ENCODE data around the gene CEP295NL.

Gene CEP295NL

DNA sequence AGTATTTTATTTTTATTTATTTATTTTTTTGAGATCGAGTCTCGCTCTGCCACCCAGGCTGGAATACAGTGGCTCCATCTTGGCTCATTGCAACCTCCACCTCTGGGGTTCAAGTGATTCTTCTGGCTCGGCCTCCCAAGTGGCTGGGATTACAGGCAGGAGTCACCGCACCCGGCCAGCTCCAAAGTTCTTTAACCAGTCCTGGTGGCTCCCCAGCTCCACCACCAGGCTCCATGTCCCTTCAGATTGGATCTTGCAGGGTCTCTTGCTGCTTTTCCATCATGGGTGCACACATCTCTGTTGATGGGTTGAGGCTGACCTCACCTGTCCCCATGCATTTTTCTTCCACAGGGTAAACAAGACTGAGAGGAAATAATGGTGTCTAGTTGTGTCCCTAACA lies 54.0 kb downstream of the CEP295NL start:
- H3K36me3 ChIP-seq (ENCODE audit: insufficient read depth, low read length), result no peaks in the 10 kb centered on the region
- DNase-seq (ENCODE audit: low read depth, low spot score), result no peak
- TF ChIP-seq EZH2 (IDR thresholded peaks at IDR 0.05) (no peak), POLR2AphosphoS5 (IDR thresholded peaks at IDR 0.05; ENCODE audit: borderline replicate concordance, low read depth, low read length) (no peak), FOXP2 (optimal IDR thresholded peaks at IDR 0.05; ENCODE audit: control extremely low read depth, extremely low read length, insufficient read depth) (no peak)
- H3K27ac ChIP-seq, result no peak overlapping the region
- no peak overlapping the region for H3K4me3 ChIP-seq
- H3K9ac ChIP-seq (ENCODE audit: insufficient read length), result no peak overlapping the region
- H3K9me3 ChIP-seq (ENCODE audit: low read depth, low read length), result no peaks in the 10 kb centered on the region

DNA sequence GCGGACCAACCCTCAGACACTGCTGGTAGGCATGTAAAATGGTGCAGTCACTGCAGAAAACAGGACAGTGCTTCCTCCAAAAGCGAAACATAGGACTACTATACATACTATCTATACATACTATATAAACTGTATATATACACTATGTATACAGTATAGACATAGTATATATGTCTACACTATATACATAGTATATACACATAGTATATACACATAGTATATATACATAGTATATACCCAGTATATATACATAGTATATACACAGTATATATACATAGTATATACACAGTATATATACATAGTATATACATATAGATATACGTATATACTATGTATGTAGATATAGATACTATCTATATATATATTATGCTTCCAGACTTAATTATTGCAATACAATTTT lies 55.9 kb downstream of the CEP295NL start:
- Histone ChIP-seq H3K4me3 (no peak overlapping the region), H3K36me3 (ENCODE audit: insufficient read depth, low read length) (no peaks in the 10 kb centered on the region), H3K27ac (no peak overlapping the region), H3K9me3 (ENCODE audit: low read depth, low read length) (no peaks in the 10 kb centered on the region), H3K9ac (ENCODE audit: insufficient read length) (no peak overlapping the region)
- TF ChIP-seq FOXP2 (optimal IDR thresholded peaks at IDR 0.05; ENCODE audit: control extremely low read depth, extremely low read length, insufficient read depth) (no peak), POLR2AphosphoS5 (IDR thresholded peaks at IDR 0.05; ENCODE audit: borderline replicate concordance, low read depth, low read length) (no peak), EZH2 (IDR thresholded peaks at IDR 0.05) (no peak)
- DNase-seq (ENCODE audit: low read depth, low spot score), result no peak

DNA sequence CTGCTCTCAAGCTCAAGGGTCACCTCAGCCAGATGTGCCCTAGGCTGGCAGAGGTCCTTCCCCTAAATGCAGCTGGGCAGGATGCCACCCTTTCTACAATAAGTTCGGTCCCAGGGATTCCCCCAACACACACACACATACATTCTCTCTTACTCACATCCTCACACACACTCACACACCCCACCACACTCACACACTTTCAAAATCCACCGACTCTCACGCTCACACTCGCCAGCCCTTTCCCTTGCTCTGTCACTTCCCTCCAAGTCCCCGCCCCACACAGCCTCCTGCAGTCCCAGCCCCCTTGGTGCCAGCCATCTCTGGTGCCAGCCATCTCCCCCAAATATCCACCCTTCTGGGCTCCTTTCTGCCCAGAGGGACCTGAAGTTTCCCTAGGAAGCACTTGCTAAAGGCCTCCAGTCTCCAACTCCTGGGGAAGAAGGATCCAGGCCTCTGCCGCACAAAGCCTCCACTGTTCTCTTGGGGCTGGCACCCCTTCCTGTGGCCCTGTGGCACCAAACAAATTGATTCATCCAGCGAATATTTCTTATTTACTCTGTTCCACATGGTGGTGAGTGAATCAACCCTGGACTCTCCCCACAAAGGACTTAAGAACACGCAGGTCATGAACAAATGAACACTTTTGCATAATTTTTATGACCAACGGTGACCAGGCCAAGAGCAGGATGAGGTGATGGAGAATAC lies 58.5 kb downstream of the CEP295NL start:
- no peak overlapping the region for H3K9ac ChIP-seq (ENCODE audit: insufficient read length)
- no peaks in the 10 kb centered on the region for H3K9me3 ChIP-seq (ENCODE audit: low read depth, low read length)
- H3K27ac ChIP-seq, result no peak overlapping the region
- DNase-seq (ENCODE audit: low read depth, low spot score), result no peak
- no peaks in the 10 kb centered on the region for H3K36me3 ChIP-seq (ENCODE audit: insufficient read depth, low read length)
- H3K4me3 ChIP-seq, result no peak overlapping the region
- TF ChIP-seq EZH2 (IDR thresholded peaks at IDR 0.05) (no peak), FOXP2 (optimal IDR thresholded peaks at IDR 0.05; ENCODE audit: control extremely low read depth, extremely low read length, insufficient read depth) (no peak), POLR2AphosphoS5 (IDR thresholded peaks at IDR 0.05; ENCODE audit: borderline replicate concordance, low read depth, low read length) (no peak)

DNA sequence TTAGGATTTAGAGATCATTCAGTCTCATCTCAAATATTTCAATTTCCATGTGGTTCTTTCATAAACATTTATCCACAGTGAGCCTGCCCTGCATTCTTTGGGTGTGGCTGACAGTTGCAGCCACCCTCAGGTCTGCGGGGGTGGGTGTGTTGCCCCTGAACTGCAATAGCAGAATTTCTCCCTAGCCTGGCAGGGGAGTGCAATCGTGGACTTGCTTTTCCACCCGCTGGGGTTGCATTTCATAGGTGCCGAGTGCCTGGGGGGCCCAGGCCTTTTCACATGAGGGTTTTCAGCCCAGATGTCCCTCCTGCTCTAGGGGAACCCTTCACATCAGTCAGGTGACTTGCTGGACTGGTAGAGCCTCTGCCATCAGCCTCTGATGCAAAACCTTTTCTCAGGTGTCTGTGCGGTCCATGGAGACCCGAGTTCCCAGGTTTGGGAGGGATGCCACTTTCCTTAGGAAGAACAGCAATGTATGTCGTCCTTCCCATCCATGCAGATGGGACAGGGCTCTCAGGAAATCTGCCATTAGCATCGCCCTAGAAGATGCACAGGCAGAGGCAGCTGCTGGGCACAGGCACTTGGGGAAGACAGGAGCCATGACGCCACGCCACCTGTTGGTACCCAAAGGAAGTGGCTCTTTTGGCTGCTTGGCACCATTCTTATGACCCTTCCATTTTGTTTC lies 60.0 kb downstream of the CEP295NL start:
- no peak overlapping the region for H3K27ac ChIP-seq
- no peaks in the 10 kb centered on the region for H3K9me3 ChIP-seq (ENCODE audit: low read depth, low read length)
- DNase-seq (ENCODE audit: low read depth, low spot score), result no peak
- no peak overlapping the region for H3K9ac ChIP-seq (ENCODE audit: insufficient read length)
- no peak for TF ChIP-seq FOXP2 (optimal IDR thresholded peaks at IDR 0.05; ENCODE audit: control extremely low read depth, extremely low read length, insufficient read depth)
- TF ChIP-seq POLR2AphosphoS5 (IDR thresholded peaks at IDR 0.05; ENCODE audit: borderline replicate concordance, low read depth, low read length), result no peak
- TF ChIP-seq EZH2 (IDR thresholded peaks at IDR 0.05), result no peak
- H3K4me3 ChIP-seq, result no peak overlapping the region
- peaks cover under 1% of the 10 kb centered on the region for H3K36me3 ChIP-seq (ENCODE audit: insufficient read depth, low read length)

DNA sequence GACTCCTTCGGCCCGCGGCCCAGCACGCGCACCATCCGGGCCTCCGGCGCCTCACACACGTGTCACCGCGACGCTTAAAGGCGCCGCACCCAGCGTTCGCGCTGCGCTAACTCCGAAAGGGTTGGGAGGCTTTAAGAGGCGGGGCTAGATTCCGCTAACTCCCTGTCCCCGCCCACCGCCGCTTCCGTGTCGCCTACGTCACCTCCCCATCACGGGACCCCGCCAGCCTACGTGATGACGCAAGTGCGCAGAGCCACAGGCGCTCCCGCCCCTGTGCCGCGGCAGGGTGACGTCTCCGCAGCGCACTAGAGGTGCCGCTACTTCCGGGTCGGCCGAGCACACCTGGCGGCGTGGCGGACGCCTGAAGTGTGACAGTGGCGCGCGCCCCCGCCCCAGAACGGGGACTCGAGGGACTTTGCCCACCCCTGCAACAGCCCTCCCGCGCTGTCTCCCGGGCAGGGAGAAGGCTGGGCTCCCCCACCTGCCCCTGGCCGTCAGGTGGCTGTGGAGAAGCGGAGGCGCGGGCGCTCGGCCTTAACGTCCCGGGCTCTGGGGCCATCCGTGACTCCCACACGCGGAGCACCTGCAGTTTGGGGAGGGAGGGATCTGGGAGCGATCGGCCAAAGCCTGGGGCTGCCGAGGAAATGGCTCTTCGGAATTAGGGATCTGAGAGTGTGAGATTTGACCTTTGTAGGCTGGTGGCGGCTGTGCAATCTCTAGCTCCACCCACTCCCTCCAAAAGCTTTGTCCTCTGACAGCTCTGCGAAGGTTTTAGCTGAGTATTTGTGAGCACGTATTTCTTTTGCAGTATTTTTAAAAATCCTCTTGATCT lies 62.0 kb downstream of the CEP295NL start, which contains the start of gene USP36:
Gene USP36 (minus strand): TSS at position 35 of the 832 bp plus-strand sequence. CDS start 4,451 bp downstream, outside the sequence.
- TF ChIP-seq FOXP2 (optimal IDR thresholded peaks at IDR 0.05; ENCODE audit: control extremely low read depth, extremely low read length, insufficient read depth), result peak; percentile 70
- peak; percentile 92 for TF ChIP-seq POLR2AphosphoS5 (IDR thresholded peaks at IDR 0.05; ENCODE audit: borderline replicate concordance, low read depth, low read length)
- no peak for TF ChIP-seq EZH2 (IDR thresholded peaks at IDR 0.05)
- Histone ChIP-seq H3K4me3 (peak within 1 kb of the TSS; percentile 94), H3K9me3 (ENCODE audit: low read depth, low read length) (no peaks in the 10 kb centered on the region), H3K9ac (ENCODE audit: insufficient read length) (peak within 1 kb of the TSS; percentile 96), H3K36me3 (ENCODE audit: insufficient read depth, low read length) (peaks cover 19% of the 10 kb centered on the region), H3K27ac (peak within 1 kb of the TSS; percentile 56)
- DNase-seq (ENCODE audit: low read depth, low spot score), result peak; percentile 94

Measured in SK-N-MC (cell line).